Activated B cell treated with CpG ODN at 0.5 μM for 24 hours (primary cell): ENCODE measurements around the gene PGM5. TPM values are rescaled to one million over a fixed set of nuclear protein-coding genes. Genes with fewer than 3 reads are reported as not detected.

ENCODE experiments used
- ATAC-seq: fragments of 200-7000 bp; cut with Tn5 transposase; one replicate; pipeline ENCODE4 v1.10.0; 2021; ENCODE audit warnings: low read depth, mild to moderate bottlenecking, moderate library complexity
- CTCF ChIA-PET: fragments of 350-600 bp; sonication (Branson Sonifier 250); formaldehyde crosslinking; loops from one replicate; lab custom pipeline; 2021; ENCODE audit warnings: antibody characterized with exemption; lab: Charles Lee
- POLR2A ChIA-PET: fragments of 350-600 bp; sonication (Branson Sonifier 250); formaldehyde crosslinking; loops from one replicate; lab custom pipeline; 2021; ENCODE audit warnings: antibody characterized with exemption; lab: Charles Lee
- DNase-seq: peaks from one replicate; pipeline ENCODE4 v3.0.0; 2022
- H3K27ac Mint-ChIP-seq: one replicate; pipeline ENCODE4 v1.8.0; 2020; ENCODE audit warnings: mixed read lengths
- H3K27me3 Mint-ChIP-seq: one replicate; pipeline ENCODE4 v1.8.0; 2021; ENCODE audit warnings: mixed read lengths
- H3K36me3 Mint-ChIP-seq: one replicate; pipeline ENCODE4 v1.8.0; 2021; ENCODE audit warnings: low read depth, mixed read lengths
- H3K4me1 Mint-ChIP-seq: one replicate; pipeline ENCODE4 v1.8.0; 2021; ENCODE audit warnings: mixed read lengths
- H3K4me3 Mint-ChIP-seq: one replicate; pipeline ENCODE4 v1.8.0; 2020; ENCODE audit warnings: mild to moderate bottlenecking, mixed read lengths
- H3K9me3 Mint-ChIP-seq: one replicate; pipeline ENCODE4 v1.8.0; 2020; ENCODE audit warnings: mixed read lengths
- intact Hi-C: fragments of 100-400 bp; cut with micrococcal nuclease; formaldehyde crosslinking; loops from one replicate; pipeline ENCODE4 v1.15.1; 2024
- total RNA-seq: library from RNA; stranded (reverse); gene quantifications from 2 replicates; pipeline ENCODE4 v1.2.3, GENCODE V29; 2022
- TF ChIP-seq, protein P1 (sequence below): fragments of 200-600 bp; IDR thresholded peaks from one replicate; pipeline ENCODE4 v1.8.0; 2022; ENCODE audit warnings: antibody characterized with exemption, mild to moderate bottlenecking

PGM5 gene
- total RNA-seq, 1 donor from 2014 or later, result not detected

DNA sequence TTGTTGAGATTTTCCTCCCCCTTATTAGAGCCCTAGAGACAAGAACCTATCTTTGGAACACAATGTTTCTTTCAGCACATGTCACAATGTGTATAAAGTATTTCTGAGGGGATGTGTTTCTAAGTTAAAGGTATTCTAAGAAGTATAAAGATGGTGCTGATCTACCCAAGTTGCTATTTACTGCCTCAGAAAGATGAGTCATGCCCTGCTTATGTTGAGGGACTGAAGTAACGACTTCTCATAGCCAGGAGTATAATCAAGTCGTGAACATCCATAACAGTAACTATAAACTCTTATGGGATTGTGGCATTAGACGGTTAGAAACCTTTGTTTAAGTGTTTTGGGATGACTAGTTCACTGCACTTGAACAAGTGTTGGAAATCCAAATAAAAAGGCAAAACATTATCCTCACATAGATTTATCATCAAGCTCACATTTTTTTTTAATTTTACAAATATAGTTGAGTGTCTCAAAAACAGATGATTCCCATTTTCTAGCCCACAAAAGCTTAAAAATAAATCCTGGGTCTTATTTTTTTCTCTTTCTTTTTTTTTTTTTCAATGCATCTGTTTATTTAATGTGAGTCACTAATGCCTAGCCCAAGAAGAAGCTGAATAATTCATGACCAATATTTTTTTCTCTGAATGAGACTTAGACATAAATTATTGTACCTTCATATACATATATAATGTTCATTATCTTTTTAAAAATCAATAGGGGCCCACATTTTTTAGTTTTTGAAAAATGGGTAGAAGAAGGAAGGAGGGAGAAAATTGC, 196.5 kb downstream of the PGM5 start:
- no peak for ATAC-seq
- POLR2A ChIA-PET, result no interaction called here
- Mint-ChIP-seq H3K9me3 (no peaks in the 10 kb centered on the region), H3K27me3 (no peaks in the 10 kb centered on the region), H3K4me3 (no peak overlapping the region), H3K4me1 (peaks cover 8% of the 10 kb centered on the region), H3K27ac (no peak overlapping the region), H3K36me3 (no peaks in the 10 kb centered on the region)
- no peak for DNase-seq
- CTCF ChIA-PET, result no interaction called here
- TF ChIP-seq, protein P1, sequence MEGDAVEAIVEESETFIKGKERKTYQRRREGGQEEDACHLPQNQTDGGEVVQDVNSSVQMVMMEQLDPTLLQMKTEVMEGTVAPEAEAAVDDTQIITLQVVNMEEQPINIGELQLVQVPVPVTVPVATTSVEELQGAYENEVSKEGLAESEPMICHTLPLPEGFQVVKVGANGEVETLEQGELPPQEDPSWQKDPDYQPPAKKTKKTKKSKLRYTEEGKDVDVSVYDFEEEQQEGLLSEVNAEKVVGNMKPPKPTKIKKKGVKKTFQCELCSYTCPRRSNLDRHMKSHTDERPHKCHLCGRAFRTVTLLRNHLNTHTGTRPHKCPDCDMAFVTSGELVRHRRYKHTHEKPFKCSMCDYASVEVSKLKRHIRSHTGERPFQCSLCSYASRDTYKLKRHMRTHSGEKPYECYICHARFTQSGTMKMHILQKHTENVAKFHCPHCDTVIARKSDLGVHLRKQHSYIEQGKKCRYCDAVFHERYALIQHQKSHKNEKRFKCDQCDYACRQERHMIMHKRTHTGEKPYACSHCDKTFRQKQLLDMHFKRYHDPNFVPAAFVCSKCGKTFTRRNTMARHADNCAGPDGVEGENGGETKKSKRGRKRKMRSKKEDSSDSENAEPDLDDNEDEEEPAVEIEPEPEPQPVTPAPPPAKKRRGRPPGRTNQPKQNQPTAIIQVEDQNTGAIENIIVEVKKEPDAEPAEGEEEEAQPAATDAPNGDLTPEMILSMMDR, result no peak
- intact Hi-C loops, result no loop called here

GRCh38 chr9:68555437-68556150, 199.2 kb downstream of the PGM5 start:
- intact Hi-C loops, result no loop called here
- Mint-ChIP-seq H3K27me3 (no peaks in the 10 kb centered on the region), H3K9me3 (no peaks in the 10 kb centered on the region), H3K36me3 (no peaks in the 10 kb centered on the region), H3K27ac (no peak overlapping the region), H3K4me1 (peaks cover 13% of the 10 kb centered on the region), H3K4me3 (no peak overlapping the region)
- DNase-seq, result no peak
- CTCF ChIA-PET, result interaction anchor here (1.3 kb wide), 1 partner anchor 13 kb away, joined by 4 read pairs; no protein-coding TSS in a partner anchor
- TF ChIP-seq, protein P1, result no peak
- ATAC-seq, result no peak
- POLR2A ChIA-PET, result no interaction called here

DNA sequence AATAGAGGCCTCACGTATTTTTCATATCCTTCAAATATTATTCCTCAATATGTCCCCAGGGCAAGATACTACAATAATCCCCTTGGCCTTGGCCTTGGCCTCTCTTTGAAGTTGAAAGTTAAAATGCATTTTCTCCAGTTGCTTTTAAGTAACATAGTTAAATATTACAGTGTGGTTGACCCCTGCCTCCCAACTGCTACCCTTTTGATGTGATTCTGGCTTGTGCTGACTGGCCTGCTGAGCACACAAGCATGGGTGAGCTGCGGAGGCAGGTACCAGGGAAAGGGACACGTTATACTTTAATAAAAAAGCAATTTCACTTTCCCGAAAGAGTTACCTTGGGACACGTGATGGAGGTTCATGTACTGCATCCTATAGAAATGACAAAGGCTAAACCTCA, 202.1 kb downstream of the PGM5 start:
- Mint-ChIP-seq H3K4me3 (no peak overlapping the region), H3K36me3 (no peaks in the 10 kb centered on the region), H3K27me3 (peaks cover 4% of the 10 kb centered on the region), H3K4me1 (peaks cover 18% of the 10 kb centered on the region), H3K27ac (no peak overlapping the region), H3K9me3 (no peaks in the 10 kb centered on the region)
- TF ChIP-seq, protein P1, result no peak
- DNase-seq (no peak), ATAC-seq (no peak)
- CTCF ChIA-PET, result interaction anchor here (1.8 to 2.8 kb wide), 4 partner anchors 10 to 52 kb away, joined by 7 to 26 read pairs (median 12); no protein-coding TSS in a partner anchor
- intact Hi-C loops, result no loop called here
- POLR2A ChIA-PET, result no interaction called here

DNA sequence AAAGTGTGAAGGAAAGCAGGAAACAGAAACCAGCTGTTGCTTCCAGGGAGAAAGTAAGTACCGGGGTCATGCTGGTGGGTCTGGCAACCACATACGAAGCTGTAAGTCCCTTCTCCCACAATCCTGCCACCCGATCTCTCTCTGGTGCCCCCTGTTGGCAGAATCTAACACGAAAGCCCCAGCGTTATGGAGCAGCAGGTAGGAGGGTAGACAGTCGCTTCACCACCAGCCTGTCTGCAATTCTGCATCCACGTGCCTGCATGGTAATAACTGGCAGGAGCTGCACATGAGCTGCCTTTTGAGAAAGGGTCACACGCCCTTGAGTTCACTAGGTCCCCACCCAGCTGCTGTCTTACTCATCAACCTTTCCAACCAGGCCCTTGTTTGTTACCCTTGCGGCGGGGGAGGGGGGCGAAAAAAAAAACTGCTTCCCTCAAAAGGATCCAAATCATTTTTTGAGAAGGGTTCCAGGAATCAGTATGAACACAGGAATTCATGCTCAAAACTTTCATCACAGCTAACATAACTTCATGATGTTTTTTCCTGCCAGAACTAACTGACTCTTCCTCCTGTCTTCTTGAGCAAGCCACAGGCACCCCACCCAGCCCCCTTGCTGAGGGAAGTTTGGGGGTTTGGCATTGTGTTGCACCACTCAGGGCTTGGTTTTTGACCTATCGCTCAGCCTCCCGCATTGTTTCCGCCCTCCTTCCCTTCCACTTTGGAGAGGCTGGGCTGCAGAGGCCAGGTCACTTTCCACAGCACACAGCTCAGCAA, 203.8 kb downstream of the PGM5 start:
- DNase-seq (peak; percentile 36), ATAC-seq (peak; percentile 85)
- ChIA-PET POLR2A (no interaction called here), CTCF (interaction anchor here (1.0 to 2.8 kb wide), 15 partner anchors 8 to 439 kb away, joined by 3 to 26 read pairs (median 5); partner anchors contain the start of gene TMEM252)
- H3K4me3 Mint-ChIP-seq, result peak overlapping the region; percentile 53
- intact Hi-C loops, result loop anchor here (1.0 kb wide), 2 partner anchors 14 to 53 kb away; no protein-coding TSS in a partner anchor
- H3K27me3 Mint-ChIP-seq, result peaks cover 7% of the 10 kb centered on the region
- peaks cover 18% of the 10 kb centered on the region for H3K4me1 Mint-ChIP-seq
- TF ChIP-seq, protein P1, result no peak
- no peaks in the 10 kb centered on the region for H3K9me3 Mint-ChIP-seq
- no peaks in the 10 kb centered on the region for H3K36me3 Mint-ChIP-seq
- no peak overlapping the region for H3K27ac Mint-ChIP-seq
